Effector CD4-positive, alpha-beta T cell (primary cell): Measurements from ENCODE around the gene ZNF345.

Source experiments
- DNase-seq: peaks from one replicate; pipeline ENCODE4 v3.0.0-alpha.2; 2020

Gene ZNF345

GRCh38 chr19:36918090-36918489 lies 67.4 kb downstream of the ZNF345 start:
- no peak for DNase-seq
